Naive B cell (primary cell): ENCODE data around the gene SOS1. TPM values are rescaled to one million over a fixed set of nuclear protein-coding genes. Genes with fewer than 3 reads are reported as not detected.

ENCODE experiments used
- ATAC-seq, 2 donors: fragments of 150-1000 bp; cut with Tn5 transposase; 2 replicates each; pipeline ENCODE4 v1.10.0; 2021; ENCODE audit warnings: low read depth in 2 of 2, mild to moderate bottlenecking in 2 of 2, moderate library complexity in 2 of 2
- DNase-seq: peaks from one replicate; pipeline ENCODE4 v3.0.0; 2022
- H3K27ac Mint-ChIP-seq, 6 donors: one replicate each; pipeline ENCODE4 v1.8.0; 2020 to 2022; ENCODE audit warnings: mild to moderate bottlenecking in 6 of 6, mixed read lengths in 6 of 6, moderate library complexity in 5 of 6, inconsistent platforms in 2 of 6
- H3K27me3 Mint-ChIP-seq, 3 donors: one replicate each; pipeline ENCODE4 v1.8.0; 2021 to 2022; ENCODE audit warnings: mixed read lengths in 3 of 3, mild to moderate bottlenecking in 1 of 3
- H3K36me3 Mint-ChIP-seq, 2 donors: one replicate each; pipeline ENCODE4 v1.8.0; 2020 to 2022; ENCODE audit warnings: mixed read lengths in 2 of 2, inconsistent platforms in 1 of 2, mild to moderate bottlenecking in 1 of 2
- H3K4me1 Mint-ChIP-seq, 3 donors: one replicate each; pipeline ENCODE4 v1.8.0; 2020 to 2022; ENCODE audit warnings: mixed read lengths in 3 of 3, inconsistent platforms in 1 of 3, mild to moderate bottlenecking in 1 of 3, moderate library complexity in 1 of 3
- H3K4me3 Mint-ChIP-seq, 8 donors: one replicate each; pipeline ENCODE4 v1.8.0; 2020 to 2022; ENCODE audit warnings: mild to moderate bottlenecking in 8 of 8, mixed read lengths in 8 of 8, moderate library complexity in 8 of 8, inconsistent platforms in 2 of 8
- H3K9me3 Mint-ChIP-seq, 7 donors: one replicate each; pipeline ENCODE4 v1.8.0; 2020 to 2022; ENCODE audit warnings: mixed read lengths in 7 of 7, mild to moderate bottlenecking in 5 of 7, inconsistent platforms in 2 of 7, moderate library complexity in 1 of 7
- polyA plus RNA-seq, 6 donors: library from polyadenylated mRNA; unstranded; fragments of 300-500 nt; fragmentation: Illumina TruSeq; gene quantifications; one replicate each; pipeline ENCODE4 v1.2.3, GENCODE V29; 2021; ENCODE audit warnings: low read depth in 6 of 6

SOS1 gene
- polyA plus RNA-seq, 6 donors from 2014 or later: 6.5 to 21.8 (median 11.5) TPM

DNA sequence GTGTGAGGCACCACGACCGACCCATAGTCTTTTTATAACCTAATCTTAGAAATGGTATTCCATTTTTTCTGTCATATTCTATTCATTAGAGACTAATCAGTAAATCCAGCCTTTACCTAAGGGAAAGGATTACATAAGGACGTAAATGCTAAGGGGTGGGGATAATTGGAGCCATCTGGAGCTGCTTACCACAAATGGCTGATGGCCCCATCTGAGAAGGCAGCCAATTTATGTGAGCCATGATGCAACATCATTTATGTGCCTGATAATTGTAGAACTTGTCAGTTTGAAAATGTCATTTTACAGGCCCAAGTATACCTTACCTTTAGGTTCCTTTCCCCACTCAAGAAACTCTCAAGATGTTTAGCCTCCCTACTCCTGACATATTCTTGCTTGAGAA is 187.2 kb downstream of the SOS1 start:
- Mint-ChIP-seq H3K9me3 (no peaks in the 10 kb centered on the region), H3K27me3 (peaks cover 0 to 16% (median 5%) of the 10 kb centered on the region in 3 donors), H3K4me1 (peaks cover 0 to 4% (median 0%) of the 10 kb centered on the region in 3 donors), H3K36me3 (no peaks in the 10 kb centered on the region), H3K4me3 (no peak overlapping the region), H3K27ac (no peak overlapping the region)
- DNase-seq: no peak
- ATAC-seq: no peak

DNA sequence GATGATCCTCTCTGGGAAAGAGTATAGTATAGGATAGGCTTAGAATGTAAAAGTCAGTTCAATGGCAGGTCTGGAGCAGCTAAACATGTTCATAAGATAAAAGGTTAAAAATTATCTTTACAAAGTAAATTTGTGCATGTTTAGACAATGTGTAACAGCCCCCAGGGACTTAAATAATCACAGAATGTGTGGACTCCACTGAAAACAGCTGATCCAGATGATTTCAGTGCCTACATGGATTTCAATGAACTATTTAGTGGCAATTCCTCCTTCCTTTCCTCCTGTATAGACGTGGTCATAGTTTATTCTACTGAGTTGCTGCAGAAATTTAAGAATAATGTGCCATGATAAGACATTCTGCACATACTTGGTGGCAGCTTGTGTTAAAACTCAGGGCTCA is 188.3 kb downstream of the SOS1 start:
- no peak for ATAC-seq
- no peak overlapping the region for H3K27ac Mint-ChIP-seq
- H3K4me3 Mint-ChIP-seq: no peak overlapping the region
- peaks cover 0 to 16% (median 5%) of the 10 kb centered on the region in 3 donors for H3K27me3 Mint-ChIP-seq
- H3K9me3 Mint-ChIP-seq: no peaks in the 10 kb centered on the region
- no peak for DNase-seq
- peaks cover 0 to 4% (median 0%) of the 10 kb centered on the region in 3 donors for H3K4me1 Mint-ChIP-seq
- no peaks in the 10 kb centered on the region for H3K36me3 Mint-ChIP-seq

Other genes with a start within 250 kb of the SOS1 start
- 10 to 100 TPM in 3 of 6 donors, 1 to 10 TPM in 3; 7.2 to 13.2 (median 9.9) TPM for gene DHX57, start 245.1 kb downstream of the SOS1 start, polyA plus RNA-seq
- 10 to 100 TPM in 4 of 6 donors, 1 to 10 TPM in 2; 7.8 to 21.6 (median 11.4) TPM for gene MORN2, start 245.1 kb downstream of the SOS1 start, polyA plus RNA-seq
- gene ARHGEF33, start 231.2 kb downstream of the SOS1 start, polyA plus RNA-seq: under 1 TPM in 1 of 6 donors, not detected in 5; 0.30 TPM
- not detected for gene CDKL4, start 122.9 kb upstream of the SOS1 start, polyA plus RNA-seq